ENCODE results near the gene DDRGK1.

DNA sequence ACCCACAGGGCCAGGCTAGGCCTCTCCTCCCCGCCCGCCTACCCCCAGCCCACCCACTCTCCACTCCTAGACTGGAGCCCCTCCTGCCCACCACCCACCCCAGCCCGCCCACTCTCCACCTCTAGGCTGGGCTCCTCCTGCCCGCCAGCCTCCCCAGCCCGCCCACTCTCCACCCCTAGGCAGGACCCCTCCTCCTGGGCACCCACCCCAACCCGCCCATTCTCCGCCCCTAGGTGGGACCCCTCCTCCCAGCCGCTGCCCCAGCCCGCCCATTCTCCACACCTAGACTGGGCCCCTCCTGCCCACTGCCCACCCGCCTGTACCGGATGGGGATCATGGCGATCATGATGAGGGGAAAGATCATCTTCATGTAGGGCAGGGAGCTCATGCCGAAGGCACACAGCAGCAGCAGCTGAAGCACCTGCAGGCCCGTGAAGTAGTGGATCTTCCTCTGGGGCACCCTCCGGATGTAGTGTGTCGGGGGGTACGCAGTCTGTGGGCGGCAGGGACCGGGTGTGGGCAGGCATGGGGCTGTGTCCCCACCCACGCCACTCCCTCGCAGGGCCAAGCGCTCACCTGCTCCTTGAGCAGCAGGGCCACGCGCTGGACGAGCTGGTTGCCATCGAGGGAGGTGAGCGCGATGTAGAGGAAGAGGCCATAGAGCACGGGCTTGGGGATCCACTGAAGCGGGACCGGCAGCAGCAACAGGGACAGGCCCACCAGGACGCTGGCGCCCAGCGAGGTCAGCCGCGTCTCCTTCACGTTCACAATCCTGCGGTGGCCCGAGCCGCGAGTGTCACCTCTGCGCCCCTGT is 23.7 kb upstream of the DDRGK1 start:
- TF ChIP-seq, protein P1, sequence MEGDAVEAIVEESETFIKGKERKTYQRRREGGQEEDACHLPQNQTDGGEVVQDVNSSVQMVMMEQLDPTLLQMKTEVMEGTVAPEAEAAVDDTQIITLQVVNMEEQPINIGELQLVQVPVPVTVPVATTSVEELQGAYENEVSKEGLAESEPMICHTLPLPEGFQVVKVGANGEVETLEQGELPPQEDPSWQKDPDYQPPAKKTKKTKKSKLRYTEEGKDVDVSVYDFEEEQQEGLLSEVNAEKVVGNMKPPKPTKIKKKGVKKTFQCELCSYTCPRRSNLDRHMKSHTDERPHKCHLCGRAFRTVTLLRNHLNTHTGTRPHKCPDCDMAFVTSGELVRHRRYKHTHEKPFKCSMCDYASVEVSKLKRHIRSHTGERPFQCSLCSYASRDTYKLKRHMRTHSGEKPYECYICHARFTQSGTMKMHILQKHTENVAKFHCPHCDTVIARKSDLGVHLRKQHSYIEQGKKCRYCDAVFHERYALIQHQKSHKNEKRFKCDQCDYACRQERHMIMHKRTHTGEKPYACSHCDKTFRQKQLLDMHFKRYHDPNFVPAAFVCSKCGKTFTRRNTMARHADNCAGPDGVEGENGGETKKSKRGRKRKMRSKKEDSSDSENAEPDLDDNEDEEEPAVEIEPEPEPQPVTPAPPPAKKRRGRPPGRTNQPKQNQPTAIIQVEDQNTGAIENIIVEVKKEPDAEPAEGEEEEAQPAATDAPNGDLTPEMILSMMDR (conservative IDR thresholded peaks at IDR 0.05; ENCODE audit: low read depth, low read length): no peak
- no peak for TF ChIP-seq EZH2phosphoT487 (IDR thresholded peaks at IDR 0.05; ENCODE audit: borderline replicate concordance, low read length)
